HG02623 (cell line): ENCODE data around the gene FAM20C.

Source experiments
- ATAC-seq: cut with Tn5 transposase; IDR thresholded peaks from one replicate; pipeline ENCODE4 v1.9.1; 2021; ENCODE audit warnings: moderate library complexity; ENCODE audit not compliant: unreplicated experiment

Gene FAM20C

GRCh38 chr7:207418-208129, 15.2 kb downstream of the FAM20C start:
- ATAC-seq = no peak

DNA sequence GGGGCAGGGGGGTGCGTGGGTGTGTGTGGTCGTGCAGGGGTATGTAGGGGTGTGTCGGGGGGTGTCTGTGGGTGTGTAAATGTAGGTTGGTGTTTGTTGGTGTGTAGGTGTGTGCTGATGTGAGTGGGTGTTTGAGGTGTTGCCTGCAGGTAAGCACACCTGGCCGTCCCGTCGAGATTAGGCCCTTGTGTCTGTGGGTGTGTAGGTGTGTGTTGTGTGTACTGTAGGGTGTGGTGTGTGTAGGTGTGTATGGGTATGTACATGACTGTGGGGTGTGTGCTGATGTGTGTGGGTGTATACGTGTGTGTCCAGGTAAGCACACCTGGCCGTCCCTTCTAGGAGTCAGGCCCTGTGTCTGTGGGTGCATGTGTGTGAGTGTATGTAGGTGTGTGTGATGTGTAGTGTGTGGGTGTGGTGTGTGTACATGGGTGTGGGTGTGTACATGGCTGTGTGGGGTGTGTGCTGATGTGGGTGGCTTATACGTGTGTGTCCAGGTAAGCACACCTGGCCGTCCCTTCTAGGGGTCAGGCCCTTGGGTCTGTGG, 15.8 kb downstream of the FAM20C start:
- no peak for ATAC-seq

- no peak for ATAC-seq
Observed at GRCh38 chr7:208816-209215, 16.4 kb downstream of the FAM20C start.

- ATAC-seq = no peak
Observed at GRCh38 chr7:209416-209815, 17.0 kb downstream of the FAM20C start.

- no peak for ATAC-seq
Observed at GRCh38 chr7:209906-210305, 17.5 kb downstream of the FAM20C start.

- ATAC-seq = no peak
Observed at GRCh38 chr7:210401-210925, 18.1 kb downstream of the FAM20C start.

- ATAC-seq = no peak
Observed at GRCh38 chr7:211033-211714, 18.8 kb downstream of the FAM20C start.

DNA sequence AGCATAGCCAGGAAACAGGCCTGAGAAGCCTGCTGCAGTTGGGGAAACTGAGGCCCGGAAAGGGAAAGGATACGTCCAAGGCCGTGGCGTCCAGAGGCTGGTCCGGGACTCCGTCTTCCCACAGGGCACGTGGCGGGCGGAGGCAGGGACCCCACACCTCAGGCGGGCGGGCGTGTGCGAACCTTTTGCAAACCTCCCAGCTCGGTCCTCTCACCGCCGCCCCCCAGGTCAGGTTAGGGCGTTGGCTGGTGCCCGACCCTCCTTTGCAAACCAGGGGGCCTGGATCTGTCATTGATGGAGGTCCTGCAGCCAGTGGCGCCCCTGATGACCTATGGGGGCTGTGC, 19.3 kb downstream of the FAM20C start:
- no peak for ATAC-seq

DNA sequence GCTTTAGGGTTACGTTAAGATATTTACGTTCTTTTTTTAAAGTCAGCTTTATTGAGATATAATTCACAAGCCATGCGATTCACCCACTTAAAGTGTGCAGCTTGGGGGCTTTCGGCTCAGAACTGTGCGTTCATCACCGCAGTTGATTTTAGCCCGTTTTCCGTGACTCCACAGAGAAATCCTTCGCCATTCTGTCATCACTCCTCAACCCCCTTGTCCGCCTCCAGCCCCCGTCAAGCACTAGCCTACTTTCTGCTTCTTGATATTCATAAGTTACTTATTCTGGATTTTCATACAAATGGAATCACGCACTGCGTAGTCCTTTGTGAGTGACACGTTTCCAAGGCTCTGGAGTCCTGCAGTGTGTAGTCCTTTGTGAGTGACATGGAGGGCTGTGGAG, 20.4 kb downstream of the FAM20C start:
- ATAC-seq = no peak

GRCh38 chr7:213324-213993, 21.1 kb downstream of the FAM20C start:
- ATAC-seq = no peak

- no peak for ATAC-seq
Observed at GRCh38 chr7:214410-215212, 22.2 kb downstream of the FAM20C start.

DNA sequence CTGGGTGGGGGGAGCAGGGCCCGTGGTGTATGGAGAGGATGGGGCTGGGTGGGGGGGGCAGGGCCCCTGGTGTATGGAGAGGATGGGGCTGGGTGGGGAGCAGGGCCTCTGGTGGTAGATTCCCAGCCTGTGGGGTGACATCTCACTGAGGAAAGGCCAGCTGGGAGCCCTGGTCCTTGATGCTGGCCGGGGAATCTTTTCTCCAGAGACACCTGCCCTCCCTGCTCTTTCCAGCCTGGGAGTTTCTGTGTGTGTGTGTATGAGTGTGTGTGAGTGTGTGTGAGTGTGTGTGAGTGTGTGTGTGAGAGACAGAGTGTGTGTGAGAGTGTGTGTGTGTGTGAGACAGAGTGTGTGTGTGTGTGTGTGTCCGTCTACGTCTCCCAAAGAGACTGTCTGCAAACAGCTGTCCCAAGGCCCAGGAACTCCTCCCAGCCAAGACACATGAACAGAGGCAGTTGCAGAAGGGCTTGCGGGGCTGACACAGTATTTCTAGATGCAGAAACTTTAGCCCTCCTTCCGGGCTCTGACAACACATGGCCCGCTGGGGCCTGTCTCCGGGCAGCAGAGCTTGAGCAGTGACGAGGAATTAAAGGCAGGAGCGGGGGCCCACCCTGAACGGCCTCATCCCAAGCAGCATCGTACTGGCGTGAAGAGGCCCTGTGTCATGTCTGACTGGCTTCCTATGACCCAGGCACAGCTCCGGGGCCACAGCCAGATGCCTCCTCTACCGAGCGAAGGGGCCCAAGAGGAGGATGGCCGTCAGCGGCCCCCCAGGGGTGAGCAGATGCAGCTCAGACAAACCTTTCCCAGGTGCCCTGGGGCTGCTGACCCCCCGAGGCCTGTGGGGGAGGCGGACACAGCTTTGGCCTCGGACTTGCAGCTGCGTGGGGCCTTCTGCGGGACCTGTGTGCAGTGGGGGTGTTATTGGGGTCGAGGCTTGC, 24.3 kb downstream of the FAM20C start:
- no peak for ATAC-seq

- no peak for ATAC-seq
Observed at GRCh38 chr7:217781-218180, 25.4 kb downstream of the FAM20C start.

DNA sequence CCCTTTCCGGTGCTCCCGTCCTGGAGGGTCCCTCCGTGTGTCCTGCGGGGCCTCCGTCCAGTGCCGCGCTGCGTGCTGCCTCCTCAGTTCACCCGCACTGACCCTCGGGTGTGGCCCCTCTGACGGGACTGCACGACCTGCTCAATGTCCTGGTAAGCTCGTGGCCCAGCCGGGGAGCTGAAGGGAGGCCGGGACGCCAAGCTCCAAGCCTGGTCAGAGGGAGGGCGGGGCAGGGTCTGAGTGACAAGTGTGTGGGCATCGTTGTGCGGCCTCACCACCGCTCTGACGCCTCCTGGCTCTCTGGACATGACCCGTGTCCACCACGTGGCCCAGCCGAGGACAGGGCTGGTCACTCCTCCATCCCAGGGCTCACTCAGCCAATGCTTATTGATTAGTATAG, 25.9 kb downstream of the FAM20C start:
- ATAC-seq = no peak

DNA sequence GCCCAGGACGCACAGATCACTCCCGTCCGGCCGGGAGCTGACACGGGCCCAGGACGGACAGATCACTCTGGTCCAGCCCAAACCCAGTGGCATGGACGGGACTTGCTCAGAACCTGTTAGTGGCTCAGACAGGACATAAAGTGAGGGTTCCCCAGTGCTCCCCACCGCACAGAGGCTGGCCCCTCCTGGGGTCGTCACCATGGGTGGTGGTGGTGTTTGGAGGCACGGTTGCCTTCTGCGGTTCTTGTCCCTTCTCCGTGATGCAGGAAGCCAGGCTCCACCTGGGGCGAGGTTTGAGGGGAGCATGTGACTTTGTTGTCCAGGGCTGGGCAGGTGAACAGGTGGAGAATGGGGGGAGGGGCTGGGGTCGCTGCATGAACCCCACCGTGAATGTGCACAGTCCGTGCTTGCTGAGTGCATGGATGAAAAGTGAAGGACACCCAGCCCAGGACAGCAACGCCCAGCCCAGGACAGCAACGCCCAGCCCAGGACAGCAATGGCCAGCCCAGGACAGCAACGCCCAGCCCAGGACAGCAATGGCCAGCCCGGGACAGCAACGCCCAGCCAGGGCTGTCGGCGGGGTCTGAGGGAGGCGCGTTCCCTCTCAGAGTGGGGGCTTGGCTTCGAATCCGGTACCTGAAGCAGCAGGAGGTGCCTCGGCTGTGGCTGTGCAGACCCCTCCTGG, 26.7 kb downstream of the FAM20C start:
- no peak for ATAC-seq

DNA sequence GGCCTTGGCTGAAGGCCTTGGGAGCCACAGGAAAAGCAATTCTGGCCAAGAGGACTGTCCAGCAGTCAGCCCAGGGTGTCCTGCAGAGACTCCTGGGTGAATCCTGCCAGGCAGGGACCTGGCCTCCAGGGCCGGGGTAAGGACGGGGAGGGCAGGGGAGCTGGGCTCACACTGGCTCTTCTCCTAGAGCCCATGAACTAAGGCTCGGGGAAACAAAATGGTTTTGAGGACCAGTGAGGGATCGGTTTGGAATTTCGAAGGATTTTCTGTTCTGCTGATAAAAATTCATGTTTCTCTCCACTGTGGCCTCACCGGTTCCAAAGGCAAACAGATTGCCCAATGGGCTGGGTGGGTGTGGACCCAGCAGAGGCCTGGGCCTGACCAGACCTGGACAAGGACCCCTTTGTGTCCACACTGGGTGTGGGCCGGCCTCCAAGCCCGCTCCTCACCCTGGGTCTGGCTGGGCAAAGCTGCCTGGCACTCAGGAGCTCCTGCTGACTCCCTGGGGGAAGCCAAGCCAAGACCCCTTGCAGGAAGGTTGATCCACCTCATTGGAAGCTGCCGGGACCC, 27.3 kb downstream of the FAM20C start:
- ATAC-seq = no peak

DNA sequence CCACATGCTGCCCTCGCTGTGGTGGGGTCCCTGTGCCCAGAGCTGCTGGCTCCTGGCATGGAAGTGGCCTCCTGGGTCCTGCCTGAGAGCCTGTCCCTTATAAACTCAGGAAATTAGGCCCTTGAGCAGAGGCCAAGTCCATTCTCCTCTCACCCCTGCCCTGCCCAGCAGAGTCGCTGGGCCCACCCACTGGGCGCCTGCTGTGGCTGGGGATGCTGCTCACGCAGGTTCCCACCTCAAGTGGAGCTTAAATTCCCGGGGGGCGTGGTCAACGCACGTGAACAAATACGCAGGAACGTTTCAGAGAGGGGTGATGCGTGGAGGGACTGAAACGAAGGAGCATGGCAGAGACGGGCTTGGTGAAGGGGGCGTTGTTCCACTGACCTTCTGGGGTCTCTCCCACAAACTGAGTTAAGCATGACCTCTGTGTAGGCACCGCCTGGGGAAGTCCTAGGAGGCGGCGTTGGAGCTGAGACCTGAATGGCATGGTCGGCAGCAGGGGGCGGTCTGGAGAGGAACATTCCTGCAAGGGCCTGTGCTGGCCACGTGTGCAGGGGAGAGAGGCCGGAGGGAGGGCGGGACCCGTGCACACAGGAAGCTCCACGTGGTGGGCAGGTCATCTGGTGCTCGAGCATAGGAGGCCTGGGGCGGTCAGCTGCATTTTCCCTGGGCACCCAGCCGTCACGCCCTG, 27.9 kb downstream of the FAM20C start:
- ATAC-seq = no peak

- ATAC-seq = no peak
Observed at GRCh38 chr7:221978-222715, 29.8 kb downstream of the FAM20C start.
